Superior temporal gyrus (tissue), 1 donor: ENCODE results near the gene GSDME.

Experiments
- DNase-seq: peaks from one replicate; pipeline ENCODE4 v3.0.0-alpha.2; 2016; ENCODE audit errors: extremely low spot score

Gene GSDME

DNA sequence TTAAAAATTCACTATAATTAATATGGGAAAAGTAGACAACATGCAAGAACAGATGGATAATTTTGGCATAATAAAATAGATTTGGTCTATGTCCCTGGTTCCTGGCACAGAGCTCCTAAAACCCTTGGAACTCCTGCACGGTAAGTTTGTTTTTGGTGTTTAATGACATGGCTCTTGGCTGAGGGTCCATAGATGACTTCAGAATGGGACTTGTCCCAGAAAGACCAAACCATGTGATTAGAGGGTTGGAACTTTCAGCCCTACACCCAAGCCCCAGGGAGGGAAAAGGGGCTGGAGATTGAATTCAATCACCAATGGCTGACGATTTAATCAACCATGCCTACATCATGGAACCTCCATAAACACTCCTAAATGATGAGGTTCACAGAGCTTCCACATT lies 12.6 kb upstream of the GSDME start:
- no peak for DNase-seq

DNA sequence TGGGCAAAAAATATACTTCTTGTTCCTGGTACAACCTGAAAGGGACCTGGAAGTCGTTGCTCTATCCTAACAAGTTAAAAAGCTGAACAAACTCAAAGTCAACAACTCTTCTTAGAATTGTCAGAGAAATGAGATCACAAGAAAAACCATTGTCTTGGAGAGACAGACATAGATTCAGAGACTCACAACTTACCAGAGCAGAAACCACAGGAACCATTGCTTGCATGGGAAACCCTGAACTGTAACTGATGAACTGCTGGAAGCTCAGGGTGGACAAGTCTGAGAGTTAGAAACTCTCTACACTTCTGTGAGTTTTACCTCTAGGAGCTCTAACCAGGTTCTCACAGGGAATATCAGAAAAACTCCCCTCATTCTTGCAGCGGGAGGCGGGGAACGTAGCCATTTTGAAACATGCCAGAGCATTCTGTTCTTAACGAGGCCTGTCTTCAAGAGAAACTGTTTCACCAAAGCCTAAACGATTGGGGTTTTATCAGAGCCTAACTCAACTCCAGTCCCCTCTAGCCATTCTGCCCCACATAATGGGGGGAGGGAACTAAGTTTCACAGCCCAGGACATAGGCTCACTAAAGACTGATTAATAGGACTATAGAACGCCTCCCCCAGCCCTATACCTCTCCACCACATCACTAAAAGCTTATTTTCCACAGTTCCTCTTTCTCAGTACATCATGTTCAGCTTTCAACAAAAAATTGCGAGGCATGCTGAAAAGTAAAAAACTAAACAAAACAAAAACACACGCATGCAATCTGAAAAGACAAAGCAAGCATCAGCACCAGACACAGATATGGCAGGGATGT lies 12.0 kb upstream of the GSDME start:
- DNase-seq, result no peak

DNA sequence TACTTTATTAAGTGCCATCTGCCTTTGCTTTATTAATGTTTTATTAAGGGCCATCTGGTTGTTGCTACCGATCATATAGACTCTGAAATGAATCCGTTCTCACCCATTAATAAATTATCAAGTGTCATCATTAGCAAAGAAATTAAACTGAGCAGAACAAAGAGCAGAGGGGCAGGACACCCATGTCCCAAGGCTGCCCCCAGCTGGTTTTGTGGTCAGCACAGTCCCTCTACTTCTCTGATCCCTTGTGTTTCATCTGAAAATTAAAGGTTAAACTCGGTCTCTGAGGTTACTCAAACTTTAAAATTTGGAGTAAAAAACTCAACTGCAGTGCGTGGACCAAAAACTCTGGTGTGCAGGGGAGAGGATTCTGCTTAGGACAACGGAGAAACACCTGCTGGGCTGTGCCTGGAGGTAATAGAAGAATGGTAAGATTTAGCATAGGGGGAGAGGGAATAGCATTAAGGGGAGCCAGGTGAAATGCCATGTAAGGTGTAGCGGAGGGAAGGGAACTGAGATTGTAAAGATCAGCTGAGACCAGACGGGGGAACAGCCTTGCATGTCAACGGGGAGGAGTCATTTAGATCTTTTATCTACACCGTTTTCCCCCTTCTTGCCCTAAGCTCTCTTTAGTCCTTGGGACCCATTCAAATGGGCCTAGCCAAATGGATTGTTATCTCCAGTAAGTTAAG lies 10.8 kb upstream of the GSDME start:
- DNase-seq, result no peak

DNA sequence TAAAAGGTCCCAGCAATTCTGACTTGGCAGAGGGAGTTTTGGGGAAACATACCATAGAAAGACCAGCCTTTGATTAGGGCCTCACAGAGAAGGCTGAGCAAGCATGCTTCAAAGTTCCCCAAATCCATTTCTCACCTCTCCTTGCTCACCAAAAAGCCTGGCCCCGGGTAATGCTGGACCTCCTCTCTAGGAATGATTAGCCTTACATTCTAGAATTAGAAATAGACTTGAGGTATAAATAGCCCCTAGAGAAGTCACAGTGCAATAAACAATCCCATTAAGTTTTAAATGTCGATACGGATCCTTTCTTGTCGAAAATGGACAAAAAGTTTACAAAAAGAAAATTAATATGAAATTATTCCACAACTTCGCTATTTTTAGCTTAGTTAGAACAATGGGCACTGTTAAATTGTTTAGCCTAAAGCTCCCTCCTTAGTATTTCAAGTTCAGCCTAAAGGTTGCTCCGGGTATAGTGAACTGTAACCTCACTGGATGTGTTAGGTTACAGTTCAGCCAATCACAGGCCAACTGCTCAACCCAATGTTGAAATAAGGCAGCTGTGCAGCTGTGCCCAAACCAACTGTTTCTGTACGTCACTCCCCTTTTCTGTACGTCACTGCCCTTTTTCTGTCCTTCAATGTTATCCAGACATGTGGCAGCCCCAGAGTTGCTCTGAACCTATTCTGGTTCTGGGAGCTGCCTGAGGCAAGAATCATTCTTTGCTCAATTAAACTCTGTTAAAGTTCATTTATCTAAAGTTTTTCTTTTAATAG lies 7.9 kb upstream of the GSDME start:
- no peak for DNase-seq

DNA sequence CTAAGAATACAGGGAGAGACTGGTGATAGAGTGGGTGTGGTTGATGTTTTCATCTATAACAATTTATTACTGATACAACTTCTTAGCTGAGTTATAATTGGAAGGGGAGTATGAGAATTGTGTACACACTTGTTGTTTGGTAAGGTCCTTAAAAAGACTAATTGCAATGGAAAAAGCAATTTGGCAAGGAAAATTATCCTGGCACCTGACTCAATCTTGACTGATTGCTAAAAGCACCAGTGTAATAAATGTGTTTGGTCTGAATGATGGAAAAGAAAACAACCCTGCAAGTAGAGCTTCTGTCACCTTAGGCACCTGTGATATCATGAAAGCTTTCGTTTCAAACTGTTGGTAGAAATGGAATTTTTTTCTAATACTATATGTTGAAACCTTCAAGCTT lies 6.7 kb upstream of the GSDME start:
- DNase-seq, result no peak

DNA sequence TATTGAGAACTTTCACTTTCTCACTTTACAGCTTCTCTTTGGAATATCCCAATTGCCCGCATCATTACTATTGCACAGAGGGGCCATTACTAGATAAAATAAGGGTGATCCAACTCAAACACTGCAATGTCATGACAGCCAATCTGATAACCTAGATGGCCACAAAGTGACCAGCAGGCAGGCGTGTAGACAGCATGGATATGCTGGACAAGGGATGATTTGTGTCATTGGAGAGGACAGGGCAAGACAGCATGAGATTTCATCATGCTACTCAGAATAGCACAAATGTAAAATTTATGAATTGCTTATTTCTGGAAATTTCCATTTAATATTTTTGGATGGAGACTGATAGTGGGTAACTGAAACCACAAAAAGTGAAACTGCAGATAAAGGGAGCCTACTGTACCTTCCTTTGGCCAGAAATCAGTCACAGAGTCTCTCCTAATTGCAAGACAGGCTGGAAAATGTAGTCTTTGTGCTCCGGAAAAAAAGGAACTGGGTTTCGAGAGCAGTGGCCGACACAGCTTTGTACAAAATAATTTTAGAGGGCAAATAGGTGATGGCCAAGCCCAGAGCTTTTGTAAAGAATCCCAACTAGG lies 6.1 kb upstream of the GSDME start:
- DNase-seq, result no peak

DNA sequence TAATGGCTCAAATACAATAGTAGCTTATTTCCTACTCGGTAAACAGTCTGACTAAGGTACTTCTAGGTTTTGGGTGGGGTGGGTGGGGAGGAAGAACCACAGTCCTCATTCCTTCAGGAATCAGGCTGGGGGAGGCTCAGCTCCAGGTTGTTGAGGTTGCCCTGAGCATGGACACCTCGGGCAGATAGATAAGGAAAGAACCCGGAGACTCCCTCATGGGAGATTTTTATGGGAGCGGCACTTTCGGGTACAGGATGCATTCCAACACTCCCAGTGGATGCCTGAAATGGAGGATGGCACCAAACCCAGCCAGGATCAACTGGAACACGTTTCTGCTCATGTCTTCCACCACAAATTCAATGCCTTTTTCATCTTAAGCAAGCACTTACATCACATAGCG lies 5.5 kb upstream of the GSDME start:
- DNase-seq, result no peak

DNA sequence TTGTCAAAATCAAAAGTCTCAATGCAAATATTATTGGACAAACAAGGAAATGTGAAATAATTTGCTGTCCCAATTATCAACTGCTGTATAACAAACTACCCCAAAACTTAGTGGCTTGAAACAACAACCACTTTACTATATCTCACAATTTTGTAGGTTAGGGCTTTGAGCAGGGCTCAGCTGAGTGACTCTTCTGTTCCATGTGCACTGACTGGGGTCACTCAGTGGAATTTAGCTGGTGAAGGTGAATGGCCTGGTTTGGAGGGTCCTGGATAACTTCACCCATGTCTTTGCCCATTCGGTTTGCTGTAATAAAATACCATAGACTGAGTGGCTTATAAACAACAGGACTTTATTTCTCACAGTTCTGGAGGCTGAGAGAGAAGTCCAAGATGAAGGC lies 3.7 kb upstream of the GSDME start:
- DNase-seq, result no peak

DNA sequence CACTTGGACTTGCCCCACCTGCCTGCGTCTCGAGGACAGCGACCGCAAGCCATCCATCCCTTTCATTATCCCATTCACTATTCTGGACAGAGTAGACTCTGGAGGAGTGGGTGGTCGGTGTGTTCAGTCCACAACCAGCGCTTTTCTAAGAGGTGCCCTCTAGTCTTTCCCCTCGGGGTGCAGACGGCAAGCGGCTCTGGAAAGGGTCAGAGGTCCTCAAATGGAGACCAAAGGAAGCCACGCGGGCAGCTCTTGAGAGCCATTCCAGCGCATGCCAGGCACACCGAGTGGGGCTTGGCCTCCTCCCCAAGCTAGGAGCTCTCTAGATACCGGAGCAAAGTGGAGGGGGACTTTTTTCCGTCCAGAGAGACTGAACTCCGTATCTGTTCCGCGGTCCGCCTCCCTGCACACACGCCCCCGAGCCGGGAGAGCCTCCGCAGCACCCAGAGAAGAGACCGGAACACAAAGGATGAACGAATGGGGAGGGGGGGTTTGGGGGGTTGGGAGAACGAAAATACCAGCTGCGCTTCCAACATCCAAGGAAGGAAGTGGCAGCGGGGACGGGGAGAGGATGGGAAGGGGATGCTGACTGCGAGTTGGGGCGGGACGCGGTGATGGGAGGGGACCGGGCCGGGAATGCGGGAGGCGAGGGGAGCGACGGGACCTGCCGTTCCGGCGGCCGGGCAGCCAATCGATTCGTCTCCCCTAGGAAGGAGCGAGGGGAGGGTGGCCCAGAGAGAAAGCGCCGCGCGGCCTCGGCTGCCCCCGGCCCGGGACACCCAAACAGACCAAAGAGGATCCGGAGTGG lies 515 bp downstream of the GSDME start:
- DNase-seq, result peak; percentile 47

DNA sequence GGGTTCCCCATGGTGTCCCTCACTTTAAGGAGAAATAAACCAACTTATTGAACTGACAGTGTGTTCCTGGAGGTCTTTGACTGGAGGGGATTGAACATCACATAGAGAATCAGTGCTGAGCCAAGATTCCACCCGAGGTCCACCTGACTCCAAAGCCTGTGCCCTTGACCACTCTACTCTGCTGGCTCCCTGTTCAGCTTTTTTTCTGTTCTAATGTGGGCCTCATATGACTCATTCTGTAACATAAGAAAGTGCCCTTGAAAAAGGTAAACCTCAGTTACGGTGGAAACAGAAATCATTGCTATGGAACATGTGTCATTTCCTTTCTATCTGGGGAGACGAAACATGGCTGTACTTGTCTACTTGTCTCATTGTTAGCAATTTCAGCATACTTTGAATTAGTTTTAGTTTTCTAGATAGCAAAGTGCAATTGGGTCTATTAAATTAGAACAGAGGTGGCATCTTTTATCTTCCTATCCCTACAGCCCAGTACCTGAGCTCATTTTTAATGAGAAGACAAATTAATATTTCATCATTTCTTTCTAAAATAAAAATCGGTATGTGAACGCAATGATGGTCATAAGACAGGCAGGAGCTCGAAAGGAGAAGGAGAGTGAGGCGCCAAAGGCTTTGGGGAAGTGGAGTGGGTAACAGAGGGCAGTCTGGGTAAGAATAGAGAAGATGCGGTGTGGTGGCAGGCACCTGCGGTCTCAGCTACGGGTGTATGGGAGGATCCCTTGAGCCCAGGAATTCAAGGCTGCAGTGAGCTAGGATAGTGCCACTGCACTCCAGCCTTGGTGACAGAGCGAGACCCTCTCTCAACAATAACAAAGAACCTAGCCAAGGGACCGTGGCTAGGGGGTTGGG lies 1.5 kb downstream of the GSDME start:
- no peak for DNase-seq

DNA sequence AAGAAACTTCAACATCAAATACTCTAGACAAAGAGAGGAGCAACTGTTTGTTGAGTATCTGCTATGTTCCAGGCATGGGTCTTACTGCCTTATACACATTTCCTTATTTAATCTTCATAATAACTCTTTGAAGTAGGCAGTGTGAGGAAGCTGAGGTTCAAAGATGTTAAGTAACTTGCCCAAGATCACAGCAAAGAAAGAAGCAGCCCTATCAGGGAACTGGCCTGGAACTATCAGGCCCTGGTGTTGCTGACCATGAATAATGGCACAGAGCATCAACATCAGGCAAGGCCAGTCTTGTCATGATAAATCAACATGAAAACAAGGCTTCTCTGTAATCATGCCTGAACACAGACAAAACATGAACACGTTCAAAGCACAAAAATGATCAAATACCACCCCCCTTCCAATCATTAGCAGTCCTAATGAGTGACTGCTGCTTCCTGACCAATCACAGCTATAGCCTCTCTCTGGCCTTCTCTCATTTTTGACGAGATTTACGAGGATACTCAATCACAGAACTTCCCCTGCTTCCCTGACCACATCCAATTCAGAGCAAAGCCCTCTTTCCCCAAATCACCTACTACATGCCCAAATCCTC lies 2.3 kb downstream of the GSDME start:
- DNase-seq, result no peak

DNA sequence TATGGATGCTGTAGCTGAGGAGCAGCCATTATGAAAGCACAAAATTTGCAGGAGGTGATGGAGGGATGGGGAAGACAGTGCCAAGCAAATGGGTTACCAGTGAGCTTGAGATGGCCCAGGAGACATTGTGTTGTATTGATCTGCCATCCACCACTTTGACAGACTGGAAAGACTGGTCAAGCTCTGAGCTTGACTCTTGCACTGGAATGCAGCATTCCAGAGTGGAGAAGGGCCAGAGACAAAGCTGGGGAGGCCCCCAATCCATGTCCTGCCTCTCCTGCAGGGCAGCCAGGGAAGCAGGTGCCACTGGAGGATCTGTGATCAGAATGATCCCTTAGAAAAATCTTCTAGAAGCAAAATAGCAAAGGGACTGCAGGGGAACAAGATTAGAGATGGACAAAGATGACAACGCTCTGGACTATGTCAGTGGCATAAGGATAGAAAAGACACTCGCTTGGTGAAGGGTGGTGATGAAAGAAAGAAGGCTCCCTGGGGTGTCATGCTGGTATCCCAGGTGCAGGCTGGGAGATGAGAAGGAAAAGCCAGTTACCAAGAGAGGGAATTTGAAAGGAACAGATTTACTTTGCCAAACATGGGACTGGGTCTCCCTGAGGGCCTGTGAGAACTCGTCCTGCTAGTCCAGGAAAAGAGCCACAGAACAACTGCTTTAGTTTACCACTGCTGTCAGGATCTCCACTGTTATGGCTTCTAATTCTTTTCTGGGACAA lies 5.0 kb downstream of the GSDME start:
- DNase-seq, result no peak

DNA sequence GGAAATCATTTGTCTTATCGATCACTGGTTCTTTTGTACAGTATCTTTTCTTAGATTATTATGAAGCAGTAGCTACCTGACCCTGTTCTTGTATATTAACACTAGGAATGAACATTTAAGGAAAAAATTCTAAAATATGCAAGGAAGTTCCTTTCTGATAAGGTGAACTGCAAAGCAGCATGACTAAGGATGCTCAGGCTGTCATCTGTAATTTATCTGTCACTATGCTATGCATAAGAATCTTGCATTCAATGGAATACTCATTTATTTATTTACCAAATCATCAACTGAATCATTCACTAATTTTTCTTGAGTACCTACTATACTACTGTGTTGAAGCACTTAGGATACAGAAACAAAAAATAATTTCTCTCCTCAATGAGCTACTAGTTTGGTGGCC lies 5.8 kb downstream of the GSDME start:
- DNase-seq, result no peak

DNA sequence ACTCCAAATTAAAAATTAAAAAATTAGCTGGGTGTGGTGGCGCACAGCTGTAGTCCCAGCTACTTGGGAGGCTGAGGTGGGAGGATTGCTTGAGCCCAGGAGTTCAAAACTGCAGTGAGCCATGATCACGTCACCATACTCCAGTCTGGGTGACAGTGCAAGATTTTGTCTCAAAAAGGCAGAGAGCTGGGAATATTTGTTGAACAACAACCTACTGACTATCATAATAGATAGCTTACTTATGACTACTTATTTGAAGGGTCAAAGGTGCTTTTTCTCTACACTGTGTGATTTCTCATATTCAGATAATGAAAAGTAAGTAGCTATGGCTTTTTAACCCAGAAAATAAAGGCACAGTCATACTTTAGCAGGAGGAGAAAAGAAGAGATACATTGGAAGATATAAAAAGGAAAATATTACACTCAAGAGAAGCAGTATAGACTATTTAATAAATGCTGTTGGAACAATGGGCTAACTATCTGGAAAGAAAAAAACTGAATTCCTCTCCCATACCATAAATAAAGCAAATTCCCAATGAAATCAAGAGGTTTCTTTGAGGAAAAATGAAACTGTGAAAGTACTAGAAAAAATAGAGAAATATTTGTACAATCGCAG lies 6.7 kb downstream of the GSDME start:
- no peak for DNase-seq

DNA sequence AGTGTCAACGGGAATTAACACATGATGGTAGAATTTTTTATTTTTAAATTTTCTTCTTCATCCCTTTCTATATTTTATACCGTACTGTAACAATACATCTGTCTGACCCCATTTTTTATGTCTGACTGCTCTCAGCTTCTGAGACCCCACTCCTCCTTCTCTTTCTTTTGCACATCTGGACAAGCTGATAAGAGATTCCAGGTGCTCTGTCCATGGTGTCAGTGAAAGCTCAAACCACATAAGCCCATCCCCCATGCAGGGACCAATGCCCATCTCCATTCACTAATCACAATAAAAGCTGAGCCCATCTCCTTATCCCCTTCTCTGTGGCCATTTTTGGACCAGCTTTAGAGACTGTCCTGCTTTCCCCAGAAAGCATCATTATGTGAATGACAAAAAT lies 8.7 kb downstream of the GSDME start:
- DNase-seq, result no peak

DNA sequence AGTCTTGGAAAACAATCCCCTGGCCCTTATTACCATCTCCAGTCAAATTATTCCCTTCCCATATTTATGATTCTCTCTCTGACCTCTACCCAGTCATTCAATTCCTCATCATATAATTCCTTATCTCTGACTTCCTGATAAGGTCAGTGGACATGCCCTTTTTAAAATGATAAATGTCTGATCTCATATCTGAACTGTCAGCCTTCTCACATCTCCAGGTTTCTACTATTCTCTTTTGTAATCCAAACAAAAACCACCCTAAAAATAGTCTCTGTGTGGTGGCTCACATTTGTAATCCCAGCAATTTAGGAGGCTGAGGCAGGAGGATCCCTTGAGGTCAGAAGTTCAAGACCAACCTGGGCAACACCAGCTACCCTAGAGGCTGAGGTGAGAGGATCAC lies 11.9 kb downstream of the GSDME start:
- DNase-seq, result no peak

DNA sequence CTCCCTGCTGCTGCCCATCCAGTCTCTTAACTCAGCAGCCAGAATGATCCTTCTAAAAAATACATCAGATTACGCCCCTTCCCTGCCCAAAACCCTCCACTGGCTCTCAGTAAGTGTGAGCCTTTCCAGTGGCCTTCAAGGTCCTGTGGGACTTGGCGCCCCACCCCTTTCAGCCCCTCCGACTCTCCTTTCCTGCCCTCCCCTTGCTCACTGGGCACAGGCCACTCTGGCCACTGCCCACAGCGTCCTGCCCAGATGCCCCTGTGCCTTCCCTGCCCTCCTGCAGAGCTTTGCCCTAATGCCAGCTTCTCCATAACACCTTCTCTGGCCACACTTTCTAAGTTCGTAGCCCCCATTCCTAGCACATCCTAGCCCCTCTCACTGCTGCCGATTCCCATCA lies 13.8 kb downstream of the GSDME start:
- no peak for DNase-seq

DNA sequence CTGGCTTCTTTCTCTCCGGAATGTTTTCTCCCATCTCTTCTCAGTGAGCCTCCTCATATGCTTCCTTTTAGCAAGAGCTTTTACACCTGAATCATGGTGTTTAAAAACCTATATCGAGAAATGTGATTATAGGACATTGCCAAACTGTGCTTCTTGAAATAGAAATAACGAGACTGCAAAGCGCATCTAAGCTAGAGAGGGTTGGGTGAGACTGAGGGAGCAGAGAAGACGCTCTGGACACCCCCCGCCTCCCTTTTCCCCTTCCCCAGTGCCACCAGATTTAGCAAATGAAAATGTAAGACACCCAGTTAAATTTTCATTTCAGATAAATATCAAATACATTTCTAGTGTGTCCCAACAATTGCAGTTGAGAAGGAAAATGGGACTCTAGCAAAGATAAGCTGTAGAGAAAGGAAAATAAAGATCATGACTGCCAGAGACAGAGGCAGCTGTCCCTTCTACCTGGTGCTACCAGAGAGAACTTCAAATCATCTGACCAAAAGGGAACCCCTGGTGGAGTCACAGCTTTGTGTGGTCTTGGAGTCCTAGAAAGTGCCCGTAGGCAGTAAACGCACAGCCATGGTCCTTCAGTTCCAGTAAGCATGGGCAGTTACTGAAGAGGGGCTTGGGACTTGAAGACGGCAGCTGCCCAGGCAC lies 14.6 kb downstream of the GSDME start:
- no peak for DNase-seq
